Peyer's patch (tissue), 4 donors: ENCODE results near the gene APC2. TPM values are rescaled to one million over a fixed set of nuclear protein-coding genes. Genes with fewer than 3 reads are reported as not detected.

Experiments used
- DNase-seq, 3 donors: peaks; one replicate each; pipeline ENCODE4 v3.0.0-alpha.2; 2017 to 2019
- H3K27ac ChIP-seq, 4 donors: fragments of 200-600 bp; sonication (generic); one replicate each; pipeline ENCODE4 v1.5.1; 2016 to 2019
- H3K27me3 ChIP-seq, 2 donors: fragments of 200-600 bp; sonication (generic); one replicate each; pipeline ENCODE4 v1.5.1; 2019
- H3K36me3 ChIP-seq, 3 donors: fragments of 200-600 bp; sonication (generic); one replicate each; pipeline ENCODE4 v1.5.1; 2016 to 2019
- H3K4me1 ChIP-seq, 4 donors: fragments of 200-600 bp; sonication (generic); one replicate each; pipeline ENCODE4 v1.5.1; 2016 to 2019
- H3K4me3 ChIP-seq, 4 donors: fragments of 200-600 bp; sonication (generic); 1 replicate in 3 of 4; 2 replicates in 1 of 4; pipeline ENCODE4 v1.5.1; 2016 to 2019; ENCODE audit warnings: mild to moderate bottlenecking in 1 of 4
- H3K9me3 ChIP-seq, 4 donors: fragments of 200-600 bp; sonication (generic); one replicate each; pipeline ENCODE4 v1.5.1; 2016 to 2019; ENCODE audit warnings: mild to moderate bottlenecking in 1 of 4
- CTCF ChIP-seq, 6 experiments: fragments of 450-650 bp in 4 of 6; fragments of 200-600 bp in 2 of 6; sonication (generic) in 1 of 6; IDR thresholded peaks; one replicate each; pipeline ENCODE4 v1.5.1; 2017 to 2019; ENCODE audit warnings: antibody characterized with exemption in 6 of 6, mild to moderate bottlenecking in 3 of 6, moderate library complexity in 1 of 6
- POLR2A ChIP-seq, 2 donors: fragments of 450-650 bp; IDR thresholded peaks; one replicate each; pipeline ENCODE4 v1.5.1; 2017; ENCODE audit warnings: antibody characterized with exemption in 2 of 2, mild to moderate bottlenecking in 2 of 2, moderate library complexity in 2 of 2
- total RNA-seq, 4 donors: library from RNA; depleted of rRNA; stranded (reverse); fragments of >200 nt; gene quantifications; one replicate each; pipeline ENCODE4 v1.1.0, GENCODE V29; 2016

APC2 gene
- total RNA-seq, 4 donors from 2014 or later = 0.18 to 0.76 (median 0.27) TPM; not detected in 1

DNA sequence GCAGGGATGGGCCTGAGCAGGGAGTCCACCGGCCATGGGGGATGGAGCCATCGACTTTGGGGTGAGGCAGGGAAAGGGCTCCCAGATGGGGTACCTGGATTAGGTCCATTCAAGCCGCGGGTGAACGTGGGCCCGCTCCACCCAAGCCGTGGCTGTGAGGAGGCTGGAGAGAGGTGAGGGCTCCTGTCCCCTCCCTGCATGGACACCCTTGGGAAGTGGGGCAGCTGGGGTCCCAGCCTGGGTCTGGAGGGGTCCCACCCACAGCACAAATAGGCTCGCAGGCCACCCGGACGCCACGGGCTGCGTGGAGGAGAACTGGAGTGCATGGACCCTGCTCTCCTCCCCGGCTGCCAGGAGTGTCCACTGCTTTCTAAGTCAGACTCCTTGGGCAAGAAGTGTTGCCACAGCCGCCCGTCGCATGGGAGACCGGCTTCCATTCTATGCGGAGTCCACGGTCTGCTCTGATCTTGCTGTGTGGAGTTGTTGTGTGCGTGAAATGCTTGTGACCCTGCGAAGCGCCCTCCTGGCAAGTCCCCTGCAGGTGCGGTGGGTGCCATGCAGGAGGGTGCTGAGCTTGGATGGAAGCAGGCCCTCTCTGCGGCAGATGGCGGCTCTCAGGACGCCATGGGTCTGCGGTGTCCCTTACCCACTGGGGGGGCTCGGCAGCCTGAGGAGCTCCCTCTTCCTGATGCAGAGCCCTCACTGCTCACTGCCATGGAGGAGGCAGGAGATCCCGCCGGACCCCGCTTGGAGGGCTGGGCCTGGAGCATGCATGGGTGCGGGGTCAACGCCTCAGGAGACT is 40.5 kb upstream of the APC2 start:
- peaks cover 0 to 19% (median 0%) of the 10 kb centered on the region in 3 donors for H3K36me3 ChIP-seq
- no peaks in the 10 kb centered on the region for H3K9me3 ChIP-seq
- H3K27me3 ChIP-seq = no peaks in the 10 kb centered on the region
- no peak for TF ChIP-seq CTCF (IDR thresholded peaks at IDR 0.05)
- no peak for TF ChIP-seq POLR2A (IDR thresholded peaks at IDR 0.05)
- peaks cover 10 to 57% (median 36%) of the 10 kb centered on the region in 4 donors for H3K4me1 ChIP-seq
- peak overlapping the region; percentile 94 to 98 (median 97) for H3K27ac ChIP-seq
- H3K4me3 ChIP-seq = peak overlapping the region; percentile 94 to 100 (median 99)
- DNase-seq = no peak

DNA sequence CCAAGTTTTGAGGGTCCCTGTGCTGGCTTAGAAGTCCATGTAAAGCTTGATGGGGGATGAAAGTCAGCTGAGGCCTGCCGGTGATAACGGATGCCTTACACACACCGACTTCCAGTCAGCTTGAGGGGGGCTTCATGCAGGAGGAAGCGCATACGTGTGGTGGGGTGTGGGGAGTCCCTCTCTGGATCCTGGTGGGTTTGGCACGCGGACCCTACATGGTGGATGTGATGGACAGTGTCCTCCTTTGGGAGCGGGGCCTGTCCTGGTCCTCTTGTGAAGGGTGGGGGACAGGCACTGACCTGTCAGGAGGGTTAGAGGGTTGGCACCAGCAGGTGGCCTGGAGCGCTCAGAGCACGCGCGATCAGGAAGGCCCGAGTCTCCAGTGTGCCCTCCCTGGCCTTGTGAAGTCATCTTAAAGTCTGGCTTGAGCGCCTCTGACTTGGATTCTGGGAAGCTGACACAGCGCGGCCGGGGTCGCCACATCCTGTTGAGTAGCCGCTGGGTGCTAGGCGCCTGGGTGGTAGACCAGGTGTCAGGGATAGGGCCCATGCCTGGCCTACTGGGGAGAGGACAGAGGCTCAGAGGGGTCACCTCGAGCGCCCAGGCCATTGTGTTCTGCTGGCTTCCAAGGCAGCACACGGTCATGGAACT is 39.7 kb upstream of the APC2 start:
- Histone ChIP-seq H3K36me3 (peaks cover 0 to 19% (median 0%) of the 10 kb centered on the region in 3 donors), H3K9me3 (no peaks in the 10 kb centered on the region), H3K27me3 (no peaks in the 10 kb centered on the region), H3K4me1 (peaks cover 13 to 66% (median 36%) of the 10 kb centered on the region in 4 donors), H3K27ac (no peak overlapping the region), H3K4me3 (peak overlapping the region in 1 of 4 donors; percentile 94)
- DNase-seq = no peak
- TF ChIP-seq POLR2A (IDR thresholded peaks at IDR 0.05) (no peak), CTCF (IDR thresholded peaks at IDR 0.05) (no peak)

DNA sequence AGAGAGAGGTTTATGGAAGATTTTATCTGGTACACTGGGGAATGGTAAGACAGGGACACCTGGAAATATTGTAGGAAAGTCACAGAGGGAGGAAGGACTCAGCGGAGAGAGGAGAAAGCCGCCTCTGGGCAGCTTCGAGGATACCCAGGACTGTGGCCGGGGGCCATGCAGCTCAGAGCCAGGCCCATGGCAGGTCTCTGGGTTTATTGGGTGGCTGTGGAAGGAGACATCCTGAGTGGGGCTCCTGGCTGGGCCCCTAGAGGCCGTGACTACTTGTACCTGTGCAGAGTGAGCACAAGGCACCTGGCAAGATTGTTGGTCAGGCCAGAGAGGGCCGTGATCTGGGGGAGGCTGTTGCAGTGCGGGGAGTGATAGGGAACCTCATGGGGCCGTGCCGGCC is 39.1 kb upstream of the APC2 start:
- Histone ChIP-seq H3K4me1 (peaks cover 15 to 71% (median 38%) of the 10 kb centered on the region in 4 donors), H3K27me3 (no peaks in the 10 kb centered on the region), H3K9me3 (no peaks in the 10 kb centered on the region), H3K27ac (peak overlapping the region in 2 of 4 donors; percentile 25 to 57), H3K4me3 (no peak overlapping the region), H3K36me3 (peaks cover 0 to 19% (median 0%) of the 10 kb centered on the region in 3 donors)
- no peak for DNase-seq
- TF ChIP-seq POLR2A (IDR thresholded peaks at IDR 0.05) (no peak), CTCF (IDR thresholded peaks at IDR 0.05) (no peak)

- Histone ChIP-seq H3K9me3 (no peaks in the 10 kb centered on the region), H3K27me3 (no peaks in the 10 kb centered on the region), H3K4me3 (no peak overlapping the region), H3K27ac (peak overlapping the region in 3 of 4 donors; percentile 18 to 57 (median 25)), H3K4me1 (peaks cover 18 to 73% (median 41%) of the 10 kb centered on the region in 4 donors), H3K36me3 (peaks cover 0 to 19% (median 0%) of the 10 kb centered on the region in 3 donors)
- DNase-seq = no peak
- TF ChIP-seq CTCF (IDR thresholded peaks at IDR 0.05) = no peak
- TF ChIP-seq POLR2A (IDR thresholded peaks at IDR 0.05) = no peak
Measured at GRCh38 chr19:1411255-1412191, 38.4 kb upstream of the APC2 start.

DNA sequence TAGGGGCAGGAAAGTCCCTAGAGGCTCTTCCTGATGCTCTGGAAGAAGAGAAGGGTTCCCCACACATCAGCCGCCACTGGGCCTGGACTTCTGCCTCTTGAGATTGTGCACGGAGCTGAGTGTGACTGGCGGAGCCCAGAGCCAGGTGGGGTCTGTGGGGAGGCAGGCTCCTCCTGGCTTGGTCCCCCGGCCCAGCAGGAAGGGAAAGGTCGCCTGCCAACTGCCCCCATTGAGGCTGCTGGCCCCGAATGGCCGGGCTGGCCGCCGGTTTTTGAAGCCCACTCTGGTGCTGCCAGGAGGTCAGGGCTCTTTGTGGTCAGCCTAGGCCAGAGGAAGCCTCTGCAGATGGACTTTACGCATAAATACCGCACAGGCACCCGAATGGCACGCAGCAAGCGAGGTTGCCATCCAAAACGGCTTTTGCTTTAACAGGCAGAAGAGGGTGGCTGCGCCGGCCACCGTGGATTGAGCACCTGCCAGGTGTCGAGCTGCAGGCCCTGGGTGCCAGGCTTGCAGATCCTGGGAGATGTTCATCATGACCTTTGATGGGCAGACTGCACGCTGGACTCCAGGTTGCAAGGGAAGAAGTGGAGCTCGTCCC is 37.5 kb upstream of the APC2 start:
- TF ChIP-seq POLR2A (IDR thresholded peaks at IDR 0.05) = no peak
- no peak for TF ChIP-seq CTCF (IDR thresholded peaks at IDR 0.05)
- H3K9me3 ChIP-seq = no peaks in the 10 kb centered on the region
- peak overlapping the region in 1 of 4 donors; percentile 57 for H3K27ac ChIP-seq
- H3K27me3 ChIP-seq = no peaks in the 10 kb centered on the region
- H3K4me3 ChIP-seq = no peak overlapping the region
- peaks cover 0 to 23% (median 0%) of the 10 kb centered on the region in 3 donors for H3K36me3 ChIP-seq
- no peak for DNase-seq
- peaks cover 17 to 80% (median 41%) of the 10 kb centered on the region in 4 donors for H3K4me1 ChIP-seq
